Stomach (tissue), 9 donors: Measurements from ENCODE around the gene SSH2. TPM values are rescaled to one million over a fixed set of nuclear protein-coding genes. Genes with fewer than 3 reads are reported as not detected.
"Not testable (repeated sequence)": the region's sequence is repeated elsewhere in the genome, so short reads cannot be mapped to it uniquely, and the experiment has no call there.

Experiments used
- DNase-seq, 2 donors: peaks; one replicate each; pipeline versions ENCODE4 v3.0.0 to v3.0.0-alpha.2; 2013 to 2019
- H3K27ac ChIP-seq, 5 donors: fragments of 200-600 bp in 4 of 5; sonication (generic) in 4 of 5; one replicate each; pipeline ENCODE4 v1.5.1; 2013 to 2019; ENCODE audit warnings: mild to moderate bottlenecking in 1 of 5, moderate library complexity in 1 of 5
- H3K27me3 ChIP-seq, 3 donors: fragments of 200-600 bp; sonication (generic); one replicate each; pipeline ENCODE4 v1.5.1; 2017 to 2019; ENCODE audit warnings: mixed run types in 1 of 3
- H3K36me3 ChIP-seq, 4 donors: fragments of 200-600 bp; sonication (generic); 1 replicate in 3 of 4; 2 replicates in 1 of 4; pipeline ENCODE4 v1.5.1; 2016 to 2019
- H3K4me1 ChIP-seq, 4 donors: fragments of 200-600 bp; sonication (generic); one replicate each; pipeline ENCODE4 v1.5.1; 2016 to 2019
- H3K4me3 ChIP-seq, 4 donors: fragments of 200-600 bp; sonication (generic) in 3 of 4; one replicate each; pipeline ENCODE4 v1.5.1; 2016 to 2019; ENCODE audit warnings: mild to moderate bottlenecking in 1 of 4
- H3K9me3 ChIP-seq, 4 donors: fragments of 200-600 bp; sonication (generic); one replicate each; pipeline ENCODE4 v1.5.1; 2016 to 2019
- CTCF ChIP-seq, 7 experiments: fragments of 450-650 bp in 4 of 7; fragments of 200-600 bp in 3 of 7; sonication (generic) in 3 of 7; IDR thresholded peaks; one replicate each; pipeline ENCODE4 v1.5.1; 2016 to 2019; ENCODE audit warnings: antibody characterized with exemption in 7 of 7, control low read depth in 2 of 7, mild to moderate bottlenecking in 1 of 7
- EP300 ChIP-seq: sonication (generic); formaldehyde crosslinking; IDR thresholded peaks from one replicate; pipeline ENCODE4 v1.6.1; 2017; ENCODE audit warnings: antibody characterized with exemption
- POLR2A ChIP-seq, 4 donors: fragments of 450-650 bp; IDR thresholded peaks; one replicate each; pipeline ENCODE4 v1.6.1; 2016; ENCODE audit warnings: antibody characterized with exemption in 4 of 4, control low read depth in 2 of 4, mild to moderate bottlenecking in 1 of 4, moderate library complexity in 1 of 4
- POLR2AphosphoS5 ChIP-seq, 3 donors: sonication (generic); formaldehyde crosslinking; IDR thresholded peaks; one replicate each; pipeline ENCODE4 v1.6.1; 2016; ENCODE audit warnings: antibody characterized with exemption in 3 of 3
- WGBS, 5 donors: extraction: QIAGEN DNeasy Blood & Tissue Kit in 3 of 5; methylation state at CpG; one replicate each; pipeline versions ENCODE4 v1.1.5 to v1.1.7; 2013 to 2018; 5-methylcytosine and 5-hydroxymethylcytosine counted together
- intact Hi-C: fragments of 100-400 bp; cut with DNase I; formaldehyde crosslinking; loops from one replicate; pipeline ENCODE4 v1.15.1; 2023; ENCODE audit warnings: low total_unique reads
- polyA plus RNA-seq, 3 donors: library from polyadenylated mRNA; stranded (reverse); fragments of 200-250 nt; gene quantifications; one replicate each; pipeline ENCODE4 v1.2.3, GENCODE V29; 2013
- total RNA-seq, 5 donors: library from RNA; depleted of rRNA; stranded (reverse); fragments of >200 nt; gene quantifications; one replicate each; pipeline versions ENCODE4 v1.1.0 to v1.2.3, GENCODE V29; 2014 to 2016
- donor health status: healthy with polysubstance abuse.
- donor health status: Bipolar disorder and iron deficiency.
- donor health status: healthy.

The SSH2 gene
- total and polyA plus RNA-seq, 8 donors, result 7.8 to 44.9 (median 24.1) TPM

- Histone ChIP-seq H3K27ac (no peak overlapping the region), H3K4me1 (peaks cover 0 to 15% (median 5%) of the 10 kb centered on the region in 4 donors), H3K36me3 (no peaks in the 10 kb centered on the region), H3K27me3 (no peaks in the 10 kb centered on the region), H3K4me3 (no peak overlapping the region), H3K9me3 (no peaks in the 10 kb centered on the region)
- TF ChIP-seq POLR2AphosphoS5 (IDR thresholded peaks at IDR 0.05), result no peak
- no peak for TF ChIP-seq EP300
- no peak for TF ChIP-seq CTCF (IDR thresholded peaks at IDR 0.05)
- no peak for TF ChIP-seq POLR2A (IDR thresholded peaks at IDR 0.05)
- intact Hi-C loops, result no loop called here
- DNase-seq, result no peak
Observed at GRCh38 chr17:29857823-29858222, 72.2 kb downstream of the SSH2 start.

- peaks cover 0 to 11% (median 2%) of the 10 kb centered on the region in 4 donors for H3K4me1 ChIP-seq
- DNase-seq, H3K27ac ChIP-seq, intact Hi-C loops, H3K27me3 ChIP-seq, H3K9me3 ChIP-seq, H3K36me3 ChIP-seq, H3K4me3 ChIP-seq: not testable (repeated sequence)
- 92 to 96% (median 94%) methylated on average over 4 of the region's 4 CpGs for WGBS, 5 donors
Observed at GRCh38 chr17:29857105-29857504, 72.9 kb downstream of the SSH2 start.

- H3K36me3 ChIP-seq, result no peaks in the 10 kb centered on the region
- H3K27me3 ChIP-seq, result no peaks in the 10 kb centered on the region
- peaks cover 0 to 14% (median 4%) of the 10 kb centered on the region in 4 donors for H3K4me1 ChIP-seq
- WGBS, 5 donors, result 82 to 86% (median 83%) methylated on average over 1 of the region's 1 CpG
- H3K4me3 ChIP-seq, result no peak overlapping the region
- intact Hi-C loops, result no loop called here
- no peak for DNase-seq
- no peak for TF ChIP-seq POLR2A (IDR thresholded peaks at IDR 0.05)
- no peak for TF ChIP-seq POLR2AphosphoS5 (IDR thresholded peaks at IDR 0.05)
- no peak for TF ChIP-seq CTCF (IDR thresholded peaks at IDR 0.05)
- TF ChIP-seq EP300, result no peak
- H3K9me3 ChIP-seq, result no peaks in the 10 kb centered on the region
- no peak overlapping the region for H3K27ac ChIP-seq
Observed at GRCh38 chr17:29855686-29856085, 74.3 kb downstream of the SSH2 start.

GRCh38 chr17:29848737-29849136 lies 81.3 kb downstream of the SSH2 start:
- no peak for DNase-seq
- Histone ChIP-seq H3K4me1 (peaks cover 6 to 33% (median 15%) of the 10 kb centered on the region in 4 donors), H3K27me3 (no peaks in the 10 kb centered on the region), H3K4me3 (no peak overlapping the region), H3K9me3 (no peaks in the 10 kb centered on the region), H3K27ac (peak overlapping the region in 1 of 5 donors; percentile 76), H3K36me3 (peaks cover 0 to 4% (median 0%) of the 10 kb centered on the region in 4 donors)
- intact Hi-C loops, result loop anchor here (10.0 kb wide), 1 partner anchor 396 kb away; no protein-coding TSS in a partner anchor
- 44 to 67% (median 52%) methylated on average over 3 of the region's 3 CpGs for WGBS, 5 donors
- TF ChIP-seq POLR2A (IDR thresholded peaks at IDR 0.05) (no peak), CTCF (IDR thresholded peaks at IDR 0.05) (no peak), EP300 (no peak), POLR2AphosphoS5 (IDR thresholded peaks at IDR 0.05) (no peak)

GRCh38 chr17:29847527-29848400 lies 82.3 kb downstream of the SSH2 start:
- Histone ChIP-seq H3K27ac (peak overlapping the region in 1 of 5 donors; percentile 56), H3K27me3 (no peaks in the 10 kb centered on the region), H3K9me3 (no peaks in the 10 kb centered on the region), H3K4me1 (peaks cover 6 to 39% (median 15%) of the 10 kb centered on the region in 4 donors), H3K36me3 (peaks cover 0 to 4% (median 0%) of the 10 kb centered on the region in 4 donors), H3K4me3 (no peak overlapping the region)
- DNase-seq, result peak in 1 of 2 donors; percentile 51
- no peak for TF ChIP-seq CTCF (IDR thresholded peaks at IDR 0.05)
- intact Hi-C loops, result loop anchor here (10.0 kb wide), 1 partner anchor 397 kb away; no protein-coding TSS in a partner anchor
- WGBS, 5 donors, result 52 to 75% (median 68%) methylated on average over 3 of the region's 3 CpGs
